GM21423 (cell line): ENCODE measurements around the gene PPOX.
A peak's percentile ranks its signal among the peaks of the same experiment; 100 is the strongest.

ENCODE experiments used
- ATAC-seq: cut with Tn5 transposase; IDR thresholded peaks from one replicate; pipeline ENCODE4 v1.9.1; 2021; ENCODE audit warnings: mild to moderate bottlenecking, moderate library complexity; ENCODE audit not compliant: unreplicated experiment

Gene PPOX

GRCh38 chr1:161196521-161197451, 30.6 kb downstream of the PPOX start:
- no peak for ATAC-seq

GRCh38 chr1:161197560-161198193, 31.5 kb downstream of the PPOX start:
- no peak for ATAC-seq

- ATAC-seq: no peak
Observed at GRCh38 chr1:161198194-161198896, 32.1 kb downstream of the PPOX start.

GRCh38 chr1:161198897-161199431, 32.7 kb downstream of the PPOX start, which contains the start of gene ADAMTS4:
Gene ADAMTS4, minus strand, starts transcription at chr1:161199054. Its CDS starts 427 bp downstream, at chr1:161198627.
- ATAC-seq: no peak

GRCh38 chr1:161199506-161200139, 33.4 kb downstream of the PPOX start:
- no peak for ATAC-seq

GRCh38 chr1:161200421-161200991, 34.3 kb downstream of the PPOX start:
- ATAC-seq: no peak

GRCh38 chr1:161200992-161201835, 35.0 kb downstream of the PPOX start:
- no peak for ATAC-seq

- ATAC-seq: peak; percentile 95
Observed at GRCh38 chr1:161201836-161202712, 35.8 kb downstream of the PPOX start, which contains the start of gene NDUFS2. Gene NDUFS2, plus strand, starts transcription at chr1:161202367. Its CDS starts 19 bp downstream, at chr1:161202386.

GRCh38 chr1:161206411-161207140, 40.4 kb downstream of the PPOX start:
- ATAC-seq: no peak

- ATAC-seq: no peak
Observed at GRCh38 chr1:161207173-161207572, 40.9 kb downstream of the PPOX start.

GRCh38 chr1:161209790-161210409, 43.7 kb downstream of the PPOX start:
- ATAC-seq: peak; percentile 55

- ATAC-seq: no peak
Observed at GRCh38 chr1:161214369-161214768, 48.1 kb downstream of the PPOX start.

GRCh38 chr1:161215076-161215475, 48.9 kb downstream of the PPOX start, which contains the start of gene FCER1G:
Gene FCER1G, plus strand, starts transcription at chr1:161215295. Its CDS starts 27 bp downstream, at chr1:161215322.
- ATAC-seq: no peak

- peak; percentile 88 for ATAC-seq
Observed at GRCh38 chr1:161216945-161217712, 50.9 kb downstream of the PPOX start.

- ATAC-seq: peak; percentile 3
Observed at GRCh38 chr1:161217831-161218230, 51.6 kb downstream of the PPOX start.
